ENCODE results near the gene ATP6V0A4.

DNA sequence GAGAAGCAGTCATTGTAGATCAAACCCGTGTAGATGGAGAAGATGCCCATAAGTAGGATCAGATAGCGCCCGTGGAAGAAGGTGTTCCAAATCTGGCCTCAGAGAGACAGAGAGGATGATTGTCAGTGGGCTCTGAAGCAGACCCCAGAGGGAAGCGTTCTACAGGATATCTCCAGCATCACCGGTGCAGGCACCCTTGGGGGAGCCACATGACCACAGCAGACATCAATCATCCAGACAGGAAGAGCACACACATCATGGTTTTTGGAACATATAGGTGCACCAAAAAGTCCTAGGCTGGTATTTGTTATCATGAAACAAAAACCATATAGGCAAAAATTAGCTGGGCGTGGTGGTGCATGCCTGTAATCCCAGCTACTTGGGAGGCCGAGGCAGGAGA lies 52.8 kb downstream of the ATP6V0A4 start:
- TF ChIP-seq, protein P1, sequence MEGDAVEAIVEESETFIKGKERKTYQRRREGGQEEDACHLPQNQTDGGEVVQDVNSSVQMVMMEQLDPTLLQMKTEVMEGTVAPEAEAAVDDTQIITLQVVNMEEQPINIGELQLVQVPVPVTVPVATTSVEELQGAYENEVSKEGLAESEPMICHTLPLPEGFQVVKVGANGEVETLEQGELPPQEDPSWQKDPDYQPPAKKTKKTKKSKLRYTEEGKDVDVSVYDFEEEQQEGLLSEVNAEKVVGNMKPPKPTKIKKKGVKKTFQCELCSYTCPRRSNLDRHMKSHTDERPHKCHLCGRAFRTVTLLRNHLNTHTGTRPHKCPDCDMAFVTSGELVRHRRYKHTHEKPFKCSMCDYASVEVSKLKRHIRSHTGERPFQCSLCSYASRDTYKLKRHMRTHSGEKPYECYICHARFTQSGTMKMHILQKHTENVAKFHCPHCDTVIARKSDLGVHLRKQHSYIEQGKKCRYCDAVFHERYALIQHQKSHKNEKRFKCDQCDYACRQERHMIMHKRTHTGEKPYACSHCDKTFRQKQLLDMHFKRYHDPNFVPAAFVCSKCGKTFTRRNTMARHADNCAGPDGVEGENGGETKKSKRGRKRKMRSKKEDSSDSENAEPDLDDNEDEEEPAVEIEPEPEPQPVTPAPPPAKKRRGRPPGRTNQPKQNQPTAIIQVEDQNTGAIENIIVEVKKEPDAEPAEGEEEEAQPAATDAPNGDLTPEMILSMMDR (IDR thresholded peaks at IDR 0.05; ENCODE audit: borderline replicate concordance, extremely low read depth, low read length, poor library complexity, severe bottlenecking), result no peak
- TF ChIP-seq EZH2 (IDR thresholded peaks at IDR 0.05; ENCODE audit: borderline replicate concordance, low read depth, low read length, severe bottlenecking), result no peak
